ENCODE results near the gene ABI3BP. TPM values are rescaled to one million over a fixed set of nuclear protein-coding genes. Genes with fewer than 3 reads are reported as not detected.

The ABI3BP gene
- polyA plus RNA-seq, 3 donors, result not detected

DNA sequence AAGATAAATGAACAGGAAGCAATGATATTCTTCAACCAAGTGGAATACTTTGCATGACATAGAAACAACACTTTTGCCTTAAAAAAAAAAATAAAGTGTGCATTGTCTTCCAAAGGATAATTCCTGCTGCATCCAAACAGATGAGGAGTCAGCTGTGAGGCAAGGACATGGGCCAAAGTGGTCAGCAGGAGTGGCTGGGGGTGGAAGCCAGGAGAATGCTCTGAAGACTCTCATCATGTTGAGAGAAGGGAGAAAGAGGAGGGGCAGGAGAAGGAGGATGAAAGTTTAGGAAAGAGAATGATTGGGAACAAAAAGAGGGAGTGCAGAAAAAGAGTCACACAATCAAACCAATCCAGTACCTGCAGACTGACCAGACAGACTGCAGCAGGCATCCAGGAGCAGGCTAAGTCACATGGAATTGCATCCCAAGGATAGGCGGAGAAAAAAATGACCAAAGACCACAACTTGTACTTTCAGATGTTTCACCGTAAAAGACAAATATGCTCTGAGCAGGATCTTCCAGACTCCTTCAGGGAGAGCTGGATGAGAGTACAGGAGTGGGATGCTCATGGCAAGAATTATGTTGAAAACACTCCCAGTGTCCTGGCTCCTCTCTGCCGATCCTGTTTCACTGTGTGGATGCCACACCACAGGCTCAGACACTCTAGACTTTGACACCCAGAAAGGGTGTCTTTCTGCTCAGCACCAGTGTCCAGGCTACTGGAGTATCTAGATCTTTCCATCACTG is 11.9 kb downstream of the ABI3BP start:
- no peaks in the 10 kb centered on the region for H3K4me1 Mint-ChIP-seq
- Histone ChIP-seq H4K20me1 (ENCODE audit: insufficient read depth, low read length) (no peaks in the 10 kb centered on the region), H3K4me3 (replicated peaks in 1 of 3; ENCODE audit: low read depth in 2 of 3, low read length in 3 of 3) (no peak overlapping the region), H3K9ac (ENCODE audit: insufficient read depth, low read length, poor library complexity, severe bottlenecking) (no peak overlapping the region), H3K36me3 (replicated peaks in 1 of 2; ENCODE audit: control insufficient read depth in 1 of 2, insufficient read depth in 2 of 2, low read length in 2 of 2) (no peaks in the 10 kb centered on the region), H3K79me2 (ENCODE audit: insufficient read depth, low read length) (no peaks in the 10 kb centered on the region), H3K27ac (ENCODE audit: low read depth in 1 of 2, low read length in 2 of 2) (no peak overlapping the region), H3K27me3 (ENCODE audit: control insufficient read depth in 2 of 2, insufficient read depth in 2 of 2, low read length in 2 of 2) (no peaks in the 10 kb centered on the region), H3K4me1 (ENCODE audit: control insufficient read depth in 1 of 2, insufficient read depth in 2 of 2, low read length in 2 of 2) (no peaks in the 10 kb centered on the region), H2AFZ (ENCODE audit: insufficient read depth, low read depth, low read length, poor library complexity, severe bottlenecking) (no peak overlapping the region), H3K4me2 (replicated peaks; ENCODE audit: extremely low read depth, low read length, poor library complexity, severe bottlenecking) (no peak overlapping the region), H3K9me3 (replicated peaks in 1 of 2; ENCODE audit: control insufficient read depth in 1 of 2, insufficient read depth in 1 of 2, low read length in 2 of 2) (no peaks in the 10 kb centered on the region)
- no peak overlapping the region for H3K4me3 Mint-ChIP-seq
- intact Hi-C loops (cut with micrococcal nuclease), result no loop called here
- H3K9me3 Mint-ChIP-seq, result peaks cover 0 to 3% (median 2%) of the 10 kb centered on the region in 7 donors
- H3K27me3 Mint-ChIP-seq (ENCODE audit: low read depth in 3 of 3), result no peaks in the 10 kb centered on the region
- no peaks in the 10 kb centered on the region for H3K36me3 Mint-ChIP-seq
- WGBS (ENCODE audit: insufficient coverage), result 100% methylated on average over 1 of the region's 3 CpGs
- no peak for DNase-seq
- TF ChIP-seq CTCF (IDR thresholded peaks at IDR 0.05), result no peak
- no peak overlapping the region for H3K27ac Mint-ChIP-seq

- TF ChIP-seq CTCF (IDR thresholded peaks at IDR 0.05), result no peak
- no CpG with 5 or more reads among the region's 1 CpG for WGBS (ENCODE audit: insufficient coverage)
- no peak overlapping the region for H3K27ac Mint-ChIP-seq
- no peaks in the 10 kb centered on the region for H3K27me3 ChIP-seq (ENCODE audit: control insufficient read depth in 2 of 2, insufficient read depth in 2 of 2, low read length in 2 of 2)
- no peaks in the 10 kb centered on the region for H4K20me1 ChIP-seq (ENCODE audit: insufficient read depth, low read length)
- no peak for DNase-seq
- no peak overlapping the region for H2AFZ ChIP-seq (ENCODE audit: insufficient read depth, low read depth, low read length, poor library complexity, severe bottlenecking)
- no peak overlapping the region for H3K27ac ChIP-seq (ENCODE audit: low read depth in 1 of 2, low read length in 2 of 2)
- H3K9me3 ChIP-seq (replicated peaks in 1 of 2; ENCODE audit: control insufficient read depth in 1 of 2, insufficient read depth in 1 of 2, low read length in 2 of 2), result no peaks in the 10 kb centered on the region
- no peaks in the 10 kb centered on the region for H3K79me2 ChIP-seq (ENCODE audit: insufficient read depth, low read length)
- no peaks in the 10 kb centered on the region for H3K4me1 Mint-ChIP-seq
- H3K27me3 Mint-ChIP-seq (ENCODE audit: low read depth in 3 of 3), result no peaks in the 10 kb centered on the region
- no peak overlapping the region for H3K9ac ChIP-seq (ENCODE audit: insufficient read depth, low read length, poor library complexity, severe bottlenecking)
- H3K4me2 ChIP-seq (replicated peaks; ENCODE audit: extremely low read depth, low read length, poor library complexity, severe bottlenecking), result no peak overlapping the region
- no peaks in the 10 kb centered on the region for H3K4me1 ChIP-seq (ENCODE audit: control insufficient read depth in 1 of 2, insufficient read depth in 2 of 2, low read length in 2 of 2)
- H3K9me3 Mint-ChIP-seq, result peaks cover 0 to 3% (median 2%) of the 10 kb centered on the region in 7 donors
- H3K4me3 Mint-ChIP-seq, result no peak overlapping the region
- H3K36me3 ChIP-seq (replicated peaks in 1 of 2; ENCODE audit: control insufficient read depth in 1 of 2, insufficient read depth in 2 of 2, low read length in 2 of 2), result no peaks in the 10 kb centered on the region
- intact Hi-C loops (cut with micrococcal nuclease), result no loop called here
- H3K36me3 Mint-ChIP-seq, result no peaks in the 10 kb centered on the region
- no peak overlapping the region for H3K4me3 ChIP-seq (replicated peaks in 1 of 3; ENCODE audit: low read depth in 2 of 3, low read length in 3 of 3)
These were observed 15.1 kb downstream of the ABI3BP start for GRCh38 chr3:100978011-100978659.

All from CD14-positive monocyte (primary cell).